ENCODE data around the gene SORCS2. TPM values are rescaled to one million over a fixed set of nuclear protein-coding genes. Genes with fewer than 3 reads are reported as not detected.

The SORCS2 gene
- total RNA-seq, 1 donor from 2014 or later: 13.8 TPM

- no peaks in the 10 kb centered on the region for H3K79me2 ChIP-seq (ENCODE audit: insufficient read depth, low read length)
- no peak overlapping the region for H3K27ac ChIP-seq (ENCODE audit: low read depth, low read length)
- H2AFZ ChIP-seq (ENCODE audit: low read depth, low read length): no peak overlapping the region
- Mint-ChIP-seq H3K9me3 (ENCODE audit: unreplicated experiment) (peaks cover 5% of the 10 kb centered on the region), H3K27me3 (ENCODE audit: low read depth, unreplicated experiment) (peaks cover 60% of the 10 kb centered on the region), H3K27ac (ENCODE audit: unreplicated experiment) (no peak overlapping the region), H3K4me1 (ENCODE audit: low read depth, unreplicated experiment) (peaks cover 3% of the 10 kb centered on the region), H3K4me3 (ENCODE audit: unreplicated experiment) (no peak overlapping the region), H3K36me3 (ENCODE audit: low read depth, unreplicated experiment) (peaks cover 2% of the 10 kb centered on the region)
- H3K4me2 ChIP-seq (ENCODE audit: low read length): no peak overlapping the region
- peaks cover 3% of the 10 kb centered on the region for H4K20me1 ChIP-seq (ENCODE audit: insufficient read depth, low read length)
- no peak for FAIRE-seq
- H3K4me1 ChIP-seq (ENCODE audit: insufficient read depth, low read length): peaks cover 16% of the 10 kb centered on the region
- H3K9ac ChIP-seq (ENCODE audit: low read length): no peak overlapping the region
- H3K9me3 ChIP-seq (ENCODE audit: insufficient read depth, low read depth, low read length): no peaks in the 10 kb centered on the region
- H3K36me3 ChIP-seq (ENCODE audit: insufficient read depth, low read length): no peaks in the 10 kb centered on the region
- TF ChIP-seq EZH2 (IDR thresholded peaks at IDR 0.05; ENCODE audit: insufficient read depth, low read length): no peak
- no peak overlapping the region for H3K4me3 ChIP-seq (ENCODE audit: insufficient read depth, low read depth, low read length)
- peaks cover 2% of the 10 kb centered on the region for H3K27me3 ChIP-seq (ENCODE audit: insufficient read depth, low read length)
- DNase-seq (ENCODE audit: low read depth): no peak
Observed at GRCh38 chr4:7621252-7622035, 429.1 kb downstream of the SORCS2 start.

DNA sequence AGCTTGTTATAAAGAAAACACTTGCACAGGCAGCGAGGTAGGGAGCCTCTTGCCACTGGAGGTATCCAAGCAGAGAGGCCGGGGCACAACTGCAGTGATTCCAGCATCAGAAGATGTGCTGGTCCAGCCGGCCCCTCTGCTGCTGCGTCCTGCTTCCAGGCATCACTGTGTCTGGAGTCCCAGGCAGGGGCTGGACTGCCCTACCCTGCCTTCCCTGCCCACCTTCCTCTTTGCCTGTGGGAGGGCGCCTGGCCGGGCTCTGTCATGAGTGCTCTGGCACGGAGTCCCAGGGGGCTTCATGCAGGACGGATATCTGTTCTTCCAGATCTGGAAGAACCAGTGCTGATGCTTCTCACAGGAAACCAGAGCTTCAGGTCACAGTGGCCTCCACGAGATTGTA lies 430.0 kb downstream of the SORCS2 start:
- peaks cover 2% of the 10 kb centered on the region for H3K36me3 Mint-ChIP-seq (ENCODE audit: low read depth, unreplicated experiment)
- no peak overlapping the region for H3K27ac Mint-ChIP-seq (ENCODE audit: unreplicated experiment)
- no peaks in the 10 kb centered on the region for H3K27me3 ChIP-seq (ENCODE audit: insufficient read depth, low read length)
- no peaks in the 10 kb centered on the region for H3K9me3 ChIP-seq (ENCODE audit: insufficient read depth, low read depth, low read length)
- DNase-seq (ENCODE audit: low read depth): no peak
- FAIRE-seq: no peak
- H3K9me3 Mint-ChIP-seq (ENCODE audit: unreplicated experiment): peaks cover 5% of the 10 kb centered on the region
- H3K36me3 ChIP-seq (ENCODE audit: insufficient read depth, low read length): no peaks in the 10 kb centered on the region
- H3K27ac ChIP-seq (ENCODE audit: low read depth, low read length): no peak overlapping the region
- no peak for TF ChIP-seq EZH2 (IDR thresholded peaks at IDR 0.05; ENCODE audit: insufficient read depth, low read length)
- TF ChIP-seq, protein P1, sequence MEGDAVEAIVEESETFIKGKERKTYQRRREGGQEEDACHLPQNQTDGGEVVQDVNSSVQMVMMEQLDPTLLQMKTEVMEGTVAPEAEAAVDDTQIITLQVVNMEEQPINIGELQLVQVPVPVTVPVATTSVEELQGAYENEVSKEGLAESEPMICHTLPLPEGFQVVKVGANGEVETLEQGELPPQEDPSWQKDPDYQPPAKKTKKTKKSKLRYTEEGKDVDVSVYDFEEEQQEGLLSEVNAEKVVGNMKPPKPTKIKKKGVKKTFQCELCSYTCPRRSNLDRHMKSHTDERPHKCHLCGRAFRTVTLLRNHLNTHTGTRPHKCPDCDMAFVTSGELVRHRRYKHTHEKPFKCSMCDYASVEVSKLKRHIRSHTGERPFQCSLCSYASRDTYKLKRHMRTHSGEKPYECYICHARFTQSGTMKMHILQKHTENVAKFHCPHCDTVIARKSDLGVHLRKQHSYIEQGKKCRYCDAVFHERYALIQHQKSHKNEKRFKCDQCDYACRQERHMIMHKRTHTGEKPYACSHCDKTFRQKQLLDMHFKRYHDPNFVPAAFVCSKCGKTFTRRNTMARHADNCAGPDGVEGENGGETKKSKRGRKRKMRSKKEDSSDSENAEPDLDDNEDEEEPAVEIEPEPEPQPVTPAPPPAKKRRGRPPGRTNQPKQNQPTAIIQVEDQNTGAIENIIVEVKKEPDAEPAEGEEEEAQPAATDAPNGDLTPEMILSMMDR (IDR thresholded peaks at IDR 0.05; ENCODE audit: insufficient read depth, low read depth, low read length): no peak
- H3K79me2 ChIP-seq (ENCODE audit: insufficient read depth, low read length): no peaks in the 10 kb centered on the region
- H3K9ac ChIP-seq (ENCODE audit: low read length): no peak overlapping the region
- H3K4me3 ChIP-seq (ENCODE audit: insufficient read depth, low read depth, low read length): no peak overlapping the region
- peaks cover 3% of the 10 kb centered on the region for H3K4me1 Mint-ChIP-seq (ENCODE audit: low read depth, unreplicated experiment)
- no peak overlapping the region for H2AFZ ChIP-seq (ENCODE audit: low read depth, low read length)
- peaks cover 16% of the 10 kb centered on the region for H3K4me1 ChIP-seq (ENCODE audit: insufficient read depth, low read length)
- H3K4me3 Mint-ChIP-seq (ENCODE audit: unreplicated experiment): no peak overlapping the region
- no peak overlapping the region for H3K4me2 ChIP-seq (ENCODE audit: low read length)
- H3K27me3 Mint-ChIP-seq (ENCODE audit: low read depth, unreplicated experiment): peaks cover 55% of the 10 kb centered on the region
- H4K20me1 ChIP-seq (ENCODE audit: insufficient read depth, low read length): peaks cover 3% of the 10 kb centered on the region

GRCh38 chr4:7623468-7623867 lies 431.1 kb downstream of the SORCS2 start:
- Histone ChIP-seq H2AFZ (ENCODE audit: low read depth, low read length) (no peak overlapping the region), H3K4me1 (ENCODE audit: insufficient read depth, low read length) (peaks cover 17% of the 10 kb centered on the region), H3K9ac (ENCODE audit: low read length) (no peak overlapping the region), H3K27ac (ENCODE audit: low read depth, low read length) (no peak overlapping the region), H4K20me1 (ENCODE audit: insufficient read depth, low read length) (peaks cover 3% of the 10 kb centered on the region), H3K9me3 (ENCODE audit: insufficient read depth, low read depth, low read length) (no peaks in the 10 kb centered on the region), H3K36me3 (ENCODE audit: insufficient read depth, low read length) (no peaks in the 10 kb centered on the region), H3K79me2 (ENCODE audit: insufficient read depth, low read length) (no peaks in the 10 kb centered on the region), H3K4me2 (ENCODE audit: low read length) (no peak overlapping the region), H3K27me3 (ENCODE audit: insufficient read depth, low read length) (no peaks in the 10 kb centered on the region), H3K4me3 (ENCODE audit: insufficient read depth, low read depth, low read length) (no peak overlapping the region)
- peaks cover 45% of the 10 kb centered on the region for H3K27me3 Mint-ChIP-seq (ENCODE audit: low read depth, unreplicated experiment)
- H3K27ac Mint-ChIP-seq (ENCODE audit: unreplicated experiment): no peak overlapping the region
- no peak for TF ChIP-seq EZH2 (IDR thresholded peaks at IDR 0.05; ENCODE audit: insufficient read depth, low read length)
- TF ChIP-seq, protein P1 (IDR thresholded peaks at IDR 0.05; ENCODE audit: insufficient read depth, low read depth, low read length): no peak
- H3K9me3 Mint-ChIP-seq (ENCODE audit: unreplicated experiment): peaks cover 4% of the 10 kb centered on the region
- peaks cover 3% of the 10 kb centered on the region for H3K4me1 Mint-ChIP-seq (ENCODE audit: low read depth, unreplicated experiment)
- peaks cover 2% of the 10 kb centered on the region for H3K36me3 Mint-ChIP-seq (ENCODE audit: low read depth, unreplicated experiment)
- no peak for DNase-seq (ENCODE audit: low read depth)
- no peak for FAIRE-seq
- H3K4me3 Mint-ChIP-seq (ENCODE audit: unreplicated experiment): no peak overlapping the region

Measured in astrocyte (in vitro differentiated cells and primary cell).